Measurements from ENCODE around the gene USH2A.

The USH2A gene

DNA sequence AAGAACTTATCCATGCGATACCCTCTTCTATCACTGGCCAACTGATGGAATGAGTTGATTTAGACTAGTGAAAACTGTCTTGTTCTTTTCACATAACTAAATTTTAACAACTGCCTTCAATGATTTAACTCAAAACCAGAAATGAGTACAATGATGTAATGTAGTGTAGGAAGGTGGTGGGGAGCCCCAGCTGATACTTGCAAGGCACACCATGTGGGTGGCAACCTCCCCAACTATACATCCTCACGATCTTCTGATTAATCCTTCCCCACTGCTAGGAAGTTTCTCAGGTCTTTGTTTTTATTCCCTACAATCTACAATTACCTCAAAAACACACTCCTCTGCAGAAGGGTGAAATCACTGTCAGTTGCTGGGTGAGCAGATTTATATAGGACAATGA, 755.5 kb downstream of the USH2A start:
- no peak for DNase-seq

DNA sequence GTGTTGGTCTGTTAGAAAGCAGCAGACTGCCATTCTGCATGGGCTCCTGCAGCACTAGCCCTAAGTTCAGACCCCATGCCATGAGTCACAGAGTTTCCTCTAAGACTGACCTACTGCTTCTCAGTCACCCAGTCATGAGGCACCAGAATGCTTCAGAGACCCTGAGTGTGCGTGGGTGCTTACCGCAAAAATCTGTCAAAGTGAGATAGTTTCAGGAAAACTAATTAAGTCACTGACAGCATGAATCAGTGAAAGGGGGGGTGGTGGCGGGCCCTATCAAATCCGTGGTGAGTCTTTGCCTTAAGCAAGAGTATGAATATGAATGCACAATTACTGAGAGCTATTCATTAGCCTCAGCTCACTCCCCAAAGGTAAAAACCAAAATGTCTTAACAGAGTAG, 758.0 kb downstream of the USH2A start:
- DNase-seq: no peak

DNA sequence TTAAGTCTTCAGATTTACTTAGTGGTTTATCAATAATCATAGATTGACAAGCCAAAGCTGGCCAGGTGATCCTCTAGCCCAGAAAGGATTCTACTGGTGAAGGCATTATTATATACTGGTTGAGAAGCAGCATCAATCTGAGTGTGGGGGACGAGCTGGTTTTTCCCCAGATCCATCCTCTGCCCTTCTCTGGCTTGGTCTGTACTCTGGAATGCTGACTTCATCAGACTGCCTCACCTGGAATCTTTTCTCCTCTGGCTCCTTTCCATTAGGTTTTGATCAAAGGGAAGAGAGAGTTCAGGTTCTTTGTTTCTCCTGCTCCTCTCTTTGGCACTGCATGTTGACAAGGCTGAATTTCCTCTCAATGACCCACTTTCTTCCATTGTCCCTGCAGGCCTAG, 762.2 kb downstream of the USH2A start:
- DNase-seq: no peak

DNA sequence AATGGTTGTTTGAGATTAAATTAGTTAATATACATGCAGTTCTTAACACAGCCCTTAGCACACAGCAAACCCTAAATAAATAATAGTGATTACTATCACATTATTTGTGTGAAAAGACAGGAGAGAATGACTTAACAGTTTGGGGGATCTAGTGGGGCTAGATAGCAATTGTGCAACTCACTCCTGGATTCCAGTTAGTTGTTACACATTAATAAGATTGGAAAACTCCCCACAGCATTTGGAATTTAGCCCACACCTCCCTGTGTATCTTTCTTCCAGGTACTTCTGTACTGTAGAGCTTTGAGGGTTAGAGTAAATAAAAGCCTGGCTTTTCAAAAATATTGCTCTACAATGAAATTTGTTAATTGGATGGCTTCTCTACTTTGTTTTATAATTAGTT, 763.0 kb downstream of the USH2A start:
- no peak for DNase-seq

DNA sequence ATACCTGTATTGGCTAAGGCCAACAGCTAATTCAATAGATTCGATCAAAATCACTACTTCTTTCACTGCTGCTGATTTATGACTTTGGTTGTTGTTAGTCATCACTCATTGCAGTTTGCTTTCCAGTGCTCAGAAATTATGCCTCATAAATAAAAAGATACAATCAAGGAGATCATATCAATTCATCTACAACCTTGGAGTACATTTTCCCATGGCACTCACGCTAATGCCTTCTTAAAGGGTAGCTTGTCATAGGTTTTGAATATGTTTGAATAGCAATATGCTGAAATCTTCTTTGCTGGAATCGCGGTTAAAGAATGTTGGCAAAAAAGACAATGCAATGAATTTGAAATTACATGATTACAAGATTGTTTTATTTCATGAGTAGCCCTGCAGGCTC, 766.2 kb downstream of the USH2A start:
- DNase-seq: no peak

DNA sequence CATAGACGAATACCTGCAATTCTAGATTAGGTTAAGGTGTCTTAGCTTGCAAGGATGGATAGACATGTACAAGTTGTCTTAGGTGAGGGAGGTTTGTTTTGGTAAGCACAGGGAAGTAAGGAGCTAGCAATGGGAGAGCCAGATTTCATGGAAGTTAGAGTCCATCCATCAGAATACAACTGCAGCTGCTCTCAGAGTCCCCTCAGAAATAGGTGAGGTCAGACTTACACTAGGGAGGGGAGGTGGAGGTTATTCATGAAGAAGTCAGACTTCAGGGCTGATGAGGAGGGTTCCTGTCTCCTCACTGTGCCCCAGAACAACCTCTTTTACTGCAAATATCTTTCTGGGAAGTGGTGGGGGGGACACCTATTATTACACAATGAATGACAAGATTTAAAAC, 770.9 kb downstream of the USH2A start:
- no peak for DNase-seq

GRCh38 chr1:215651867-215652266, 771.4 kb downstream of the USH2A start:
- DNase-seq: no peak

DNA sequence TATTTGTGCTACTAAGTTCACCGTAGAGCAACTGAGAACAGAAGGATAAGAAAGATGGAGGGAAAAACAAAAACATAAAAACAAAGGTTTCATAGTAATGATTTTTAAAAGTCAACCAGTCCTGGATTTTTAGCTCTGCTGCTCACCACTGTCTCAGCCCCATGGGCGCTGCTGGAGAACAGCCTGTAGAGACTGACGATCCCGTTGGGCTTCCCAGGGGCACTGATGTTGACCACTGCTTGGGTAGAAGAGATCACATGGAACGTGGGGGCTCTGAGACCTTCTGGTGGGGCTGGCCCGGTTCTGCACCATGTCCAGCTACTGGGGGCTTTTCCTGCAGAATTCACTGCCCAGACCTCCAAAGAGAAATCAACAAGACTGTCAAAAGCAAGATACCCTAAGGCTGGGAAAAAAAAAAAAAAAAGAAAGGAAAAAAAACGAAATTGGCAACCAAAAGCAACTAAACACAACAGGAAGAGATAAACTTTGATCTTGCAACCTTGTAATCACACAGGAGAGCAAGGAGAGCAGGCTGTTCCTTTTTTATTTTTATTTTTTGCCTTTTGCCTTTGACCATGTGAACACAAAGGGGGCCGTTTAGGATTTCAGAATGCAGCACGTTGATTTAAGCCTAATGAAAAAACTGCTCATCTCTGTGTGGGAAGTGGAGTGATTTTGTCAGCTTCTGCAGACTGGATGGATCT, 772.6 kb downstream of the USH2A start:
- no peak for DNase-seq

DNA sequence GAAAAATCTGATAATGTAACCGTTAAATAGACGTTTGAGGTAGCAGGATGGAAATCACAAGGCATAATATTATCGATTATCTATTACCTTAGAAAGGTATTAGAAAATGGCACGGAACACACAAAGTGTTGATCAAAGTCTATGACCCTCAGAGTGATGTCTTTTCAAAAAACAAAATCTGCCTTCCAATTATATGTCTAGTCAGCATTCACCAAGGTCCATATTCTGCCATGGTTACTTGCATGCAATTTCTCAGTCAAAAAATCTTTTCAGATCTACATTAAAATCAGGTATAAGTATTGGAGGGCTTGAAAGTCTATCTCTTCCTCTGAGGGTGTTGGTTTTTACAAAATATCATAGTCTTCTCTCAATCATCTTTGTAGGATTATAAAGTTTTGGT, 774.3 kb downstream of the USH2A start:
- DNase-seq: no peak

DNA sequence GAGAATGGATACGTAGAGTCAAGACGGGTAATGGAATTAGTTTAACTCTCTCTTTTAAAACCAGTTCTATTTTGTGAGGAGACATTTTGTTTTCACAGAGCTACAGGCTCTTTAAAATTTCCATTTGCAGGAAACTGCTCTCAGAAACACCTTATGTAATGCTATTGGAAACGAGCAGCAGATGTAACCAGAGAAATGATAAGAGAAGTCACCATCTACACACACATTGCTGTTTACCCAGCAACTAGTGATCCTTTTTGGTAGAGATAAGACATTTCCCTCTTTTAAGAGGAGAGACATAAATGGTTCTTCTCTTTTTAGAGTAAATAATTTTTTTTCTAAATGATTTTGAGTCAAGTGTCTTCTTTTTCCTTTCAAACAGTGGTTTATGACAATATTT, 775.5 kb downstream of the USH2A start:
- no peak for DNase-seq

- DNase-seq: no peak
These were observed 777.4 kb downstream of the USH2A start for GRCh38 chr1:215645861-215646260.

GRCh38 chr1:215645182-215645581, 778.1 kb downstream of the USH2A start:
- no peak for DNase-seq

DNA sequence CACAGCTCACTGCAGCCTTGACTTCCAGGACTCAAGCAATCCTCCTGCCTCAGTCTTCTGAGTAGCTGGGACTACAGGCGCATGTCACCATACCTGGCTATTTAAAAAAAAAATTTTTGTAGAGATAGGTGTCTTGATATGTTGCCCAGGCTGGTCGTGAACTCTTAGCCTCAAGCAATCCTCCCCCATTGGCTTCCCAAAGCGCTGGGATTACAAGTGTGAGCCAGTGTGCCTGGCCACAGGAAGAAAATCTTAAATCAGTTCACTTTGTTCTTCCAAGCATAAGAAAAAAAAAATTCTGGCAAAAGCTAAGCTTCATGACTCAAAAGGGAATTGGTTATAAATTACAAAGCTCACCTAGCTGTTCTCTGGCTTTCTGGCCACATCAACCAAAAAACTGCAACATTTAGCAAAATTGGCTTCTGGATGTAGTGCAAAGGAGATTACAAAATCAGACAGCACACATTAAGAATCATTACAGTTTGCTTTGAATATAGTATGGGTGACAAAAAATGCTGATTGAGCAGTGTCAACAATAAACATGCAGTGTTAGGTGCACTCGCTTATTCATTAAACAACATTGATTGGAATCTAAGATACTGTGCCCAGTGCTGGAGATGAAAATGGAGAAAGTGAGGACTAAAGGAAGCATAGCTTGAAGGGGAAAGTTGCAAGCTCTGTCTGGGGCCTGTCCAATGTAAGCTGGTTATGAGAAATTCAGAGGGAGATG, 779.5 kb downstream of the USH2A start:
- no peak for DNase-seq

DNA sequence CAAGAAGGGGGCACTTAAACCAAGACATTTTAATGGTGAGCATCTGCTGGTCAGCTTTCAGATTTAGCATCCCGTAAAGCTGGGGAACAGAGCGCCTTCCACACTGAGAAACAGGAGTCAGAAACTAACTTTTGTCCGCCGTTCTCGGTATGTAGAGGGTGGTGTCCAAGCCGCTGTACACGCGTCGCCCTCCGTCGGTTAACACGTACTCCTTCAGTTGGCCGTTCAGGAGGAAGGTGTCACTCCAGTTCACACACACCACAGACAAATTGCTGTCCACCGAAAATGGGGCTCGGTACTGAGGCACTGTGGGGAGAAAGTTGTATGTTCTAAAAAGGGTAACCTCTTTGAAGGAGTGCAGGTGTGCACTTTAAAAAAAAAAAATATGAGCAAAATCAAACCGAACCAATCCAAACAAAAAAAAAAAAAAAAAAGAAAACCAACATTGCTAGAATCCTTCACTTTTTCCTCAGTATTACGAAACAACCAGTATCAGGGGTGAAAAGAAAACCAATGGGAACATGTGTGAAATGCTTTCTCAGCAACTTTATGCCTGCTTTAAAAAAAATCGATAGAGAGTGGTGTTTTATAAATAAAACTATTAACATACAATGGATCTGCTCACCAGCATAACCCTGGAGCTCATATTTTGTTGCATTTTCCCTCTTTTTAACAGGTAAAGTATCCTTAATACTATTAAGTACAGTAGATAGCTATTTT, 782.7 kb downstream of the USH2A start:
- DNase-seq: no peak

DNA sequence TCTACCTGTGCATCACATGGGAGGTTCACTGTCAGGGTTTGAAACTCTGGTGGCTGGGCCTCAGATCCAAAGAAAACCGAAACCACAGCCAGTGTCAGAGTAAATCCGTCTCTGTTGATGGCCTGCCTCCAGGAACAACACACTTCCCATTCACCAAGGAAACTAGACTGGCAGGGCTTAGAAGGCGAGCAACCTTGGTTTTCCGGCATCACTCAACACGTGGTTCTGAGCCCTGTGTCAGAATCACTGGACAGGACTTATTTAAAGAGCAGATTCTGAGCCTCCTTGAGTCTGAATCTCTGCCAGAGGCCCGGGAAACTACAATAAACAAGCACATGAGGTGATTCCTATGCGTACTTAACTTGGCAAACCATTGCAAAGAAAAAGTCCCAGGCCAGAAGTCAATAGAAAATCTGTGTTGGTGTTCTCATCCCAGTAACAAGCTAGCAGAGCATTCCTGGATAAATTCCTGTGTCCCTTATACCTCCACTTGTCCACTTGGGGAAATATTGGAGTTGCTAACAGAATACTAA, 786.1 kb downstream of the USH2A start:
- no peak for DNase-seq

DNA sequence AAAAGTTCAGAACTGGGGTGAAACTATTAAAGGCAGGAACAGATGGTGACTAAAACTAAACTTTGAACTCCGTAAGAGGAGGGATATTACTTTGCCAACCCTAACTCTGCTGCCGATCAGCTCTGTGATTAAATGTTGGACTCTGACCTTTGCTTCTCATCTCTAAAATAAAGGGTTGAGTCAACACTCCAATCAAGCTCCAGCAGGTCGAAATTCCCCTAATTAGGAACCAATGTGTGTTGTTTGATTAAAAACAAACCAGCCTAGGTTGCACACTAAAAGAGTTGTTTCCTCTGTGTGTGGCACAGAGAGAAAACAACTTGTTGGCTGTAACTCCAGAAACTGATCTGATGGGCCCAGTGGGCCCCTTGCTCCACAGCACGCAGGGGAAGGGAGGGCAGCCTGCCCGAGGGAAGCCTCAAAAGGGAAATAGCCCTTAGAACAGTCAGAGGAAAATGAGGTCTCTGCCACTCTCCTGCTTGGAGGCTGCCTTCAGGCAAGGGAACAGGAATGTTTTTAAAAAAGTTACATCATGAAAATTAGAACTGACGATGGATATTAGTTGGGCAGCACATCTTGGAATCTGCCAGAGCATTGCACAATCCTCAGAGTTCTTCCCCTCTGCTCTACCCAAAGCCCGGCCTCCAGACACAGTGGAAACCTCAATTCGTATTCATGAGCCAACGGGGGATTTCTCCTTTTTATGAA, 786.8 kb downstream of the USH2A start:
- DNase-seq: no peak

GRCh38 chr1:215635827-215636226, 787.4 kb downstream of the USH2A start:
- DNase-seq: no peak

- no peak for DNase-seq
These were observed 791.8 kb downstream of the USH2A start for GRCh38 chr1:215631489-215631888.

GRCh38 chr1:215631040-215631439, 792.2 kb downstream of the USH2A start:
- DNase-seq: no peak

GRCh38 chr1:215625949-215626348, 797.3 kb downstream of the USH2A start:
- DNase-seq: no peak

- DNase-seq: no peak
These were observed 800.1 kb downstream of the USH2A start for GRCh38 chr1:215623162-215623561.

DNA sequence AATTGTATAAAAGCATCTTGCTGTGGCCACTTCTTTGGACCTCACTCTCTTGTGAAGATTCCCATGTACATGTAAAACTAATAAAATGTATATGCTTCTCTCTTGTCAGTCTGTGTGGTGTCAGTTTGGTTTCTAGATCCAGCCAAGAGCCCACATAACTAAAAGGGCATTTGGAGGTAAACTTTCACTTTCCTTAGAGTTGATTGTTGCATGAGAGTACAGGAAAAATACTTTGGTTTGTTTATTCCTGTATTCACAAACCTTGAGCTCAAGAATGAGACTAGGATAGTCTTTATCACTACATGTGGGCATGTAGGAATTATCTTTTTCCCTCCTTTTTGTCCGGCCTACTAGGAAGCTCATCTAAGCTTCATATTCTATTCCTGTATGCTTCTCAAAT, 805.3 kb downstream of the USH2A start:
- DNase-seq: no peak

GRCh38 chr1:215612391-215612790, 810.9 kb downstream of the USH2A start:
- DNase-seq: no peak

All from stimulated activated CD4-positive, alpha-beta T cell treated with anti-CD3 and anti-CD28 coated beads, Interleukin-2, amount 100 ng/mL, for 48 hours (primary cell).